GM13977 (cell line): ENCODE data around the gene RPS21.
A peak's percentile ranks its signal among the peaks of the same experiment; 100 is the strongest.

Source experiments
- DNase-seq: peaks from one replicate; pipeline ENCODE4 v3.0.0; 2012; ENCODE audit warnings: low spot score
- CTCF ChIP-seq: IDR thresholded peaks from 2 replicates; pipeline ENCODE4 v1.5.1; 2012; ENCODE audit warnings: mild to moderate bottlenecking, control low read depth; ENCODE audit not compliant: insufficient read depth; ENCODE audit errors: extremely low read depth, missing control alignments
- in situ Hi-C: fragments of 300-500 bp; cut with MboI; formaldehyde crosslinking; loops from one replicate; pipeline ENCODE4 v1.12.0; 2022; ENCODE audit warnings: low sequenced_read_pairs, low pct_unique_long_range_greater_than_20kb, mixed read lengths, inconsistent platforms; ENCODE audit not compliant: unreplicated experiment

RPS21 gene

GRCh38 chr20:62364911-62365736 lies 21.8 kb upstream of the RPS21 start:
- no peak for DNase-seq
- no peak for TF ChIP-seq CTCF
- in situ Hi-C loops, result no loop called here

GRCh38 chr20:62365814-62366369 lies 21.0 kb upstream of the RPS21 start:
- in situ Hi-C loops, result no loop called here
- no peak for DNase-seq
- no peak for TF ChIP-seq CTCF

- in situ Hi-C loops, result no loop called here
- TF ChIP-seq CTCF, result no peak
- DNase-seq, result no peak
Observed at GRCh38 chr20:62366370-62367135, 20.4 kb upstream of the RPS21 start.

GRCh38 chr20:62367136-62367632 lies 19.7 kb upstream of the RPS21 start, which contains the start of gene LAMA5:
TSS of gene LAMA5 (minus strand) at chr20:62367312. CDS start at chr20:62367245, 67 bp downstream.
- no peak for TF ChIP-seq CTCF
- in situ Hi-C loops, result no loop called here
- peak; percentile 89 for DNase-seq

GRCh38 chr20:62367633-62368391 lies 19.1 kb upstream of the RPS21 start:
- TF ChIP-seq CTCF, result no peak
- no peak for DNase-seq
- in situ Hi-C loops, result no loop called here
